Posterior cingulate gyrus (tissue), 11 donors: ENCODE measurements around the gene C11orf91.

Experiments
- DNase-seq, 10 donors: peaks; one replicate each; pipeline versions ENCODE4 v3.0.0 to v3.0.0-alpha.2; 2020 to 2021; ENCODE audit warnings: mixed read lengths in 3 of 10
- intact Hi-C: fragments of 100-400 bp; cut with DNase I; formaldehyde crosslinking; loops from one replicate; pipeline ENCODE4 v1.15.1; 2023

C11orf91 gene

GRCh38 chr11:33657757-33658156 lies 42.9 kb downstream of the C11orf91 start:
- intact Hi-C loops = no loop called here
- DNase-seq = no peak

- DNase-seq = no peak
- intact Hi-C loops = no loop called here
Observed at GRCh38 chr11:33656768-33657167, 43.9 kb downstream of the C11orf91 start.

DNA sequence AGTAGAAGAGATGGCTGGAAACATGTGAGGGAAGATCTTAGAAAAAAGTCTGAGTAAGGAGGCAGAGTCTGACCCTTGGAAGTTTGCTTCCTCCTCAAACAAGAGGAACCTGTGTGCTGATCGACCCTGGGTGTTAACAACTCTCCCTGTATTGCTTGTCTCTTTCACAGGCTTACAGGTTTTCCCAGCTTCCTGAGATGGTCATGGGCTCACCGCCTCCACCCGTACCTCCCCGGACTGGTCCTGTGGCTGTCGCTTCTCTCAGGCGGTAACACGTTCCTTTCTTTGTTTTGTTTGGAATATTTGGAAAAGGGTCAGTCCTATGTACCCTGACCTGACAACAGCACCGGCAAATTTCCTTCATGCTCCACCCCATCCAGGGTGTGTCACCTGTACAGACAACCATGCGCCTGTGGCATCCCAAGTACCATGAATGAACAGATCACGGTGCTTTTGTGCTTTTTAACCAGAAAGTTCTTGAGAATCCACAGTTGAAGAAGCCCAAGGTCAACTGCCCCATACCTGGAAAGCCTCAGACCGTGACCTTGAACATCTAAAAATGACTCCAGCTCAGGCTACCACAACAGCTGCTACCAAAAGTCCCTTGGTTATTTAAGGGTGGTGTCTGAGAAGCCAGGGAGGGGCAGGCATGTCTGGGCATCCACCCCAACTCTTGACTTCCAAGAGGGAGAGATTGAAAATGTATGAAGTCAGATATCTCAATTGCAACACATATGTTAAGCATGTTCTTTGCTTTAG lies 44.6 kb downstream of the C11orf91 start:
- intact Hi-C loops = no loop called here
- no peak for DNase-seq

- intact Hi-C loops = no loop called here
- DNase-seq = no peak
Observed at GRCh38 chr11:33654594-33654993, 46.0 kb downstream of the C11orf91 start.

- intact Hi-C loops = no loop called here
- no peak for DNase-seq
Observed at GRCh38 chr11:33652930-33653329, 47.7 kb downstream of the C11orf91 start.

DNA sequence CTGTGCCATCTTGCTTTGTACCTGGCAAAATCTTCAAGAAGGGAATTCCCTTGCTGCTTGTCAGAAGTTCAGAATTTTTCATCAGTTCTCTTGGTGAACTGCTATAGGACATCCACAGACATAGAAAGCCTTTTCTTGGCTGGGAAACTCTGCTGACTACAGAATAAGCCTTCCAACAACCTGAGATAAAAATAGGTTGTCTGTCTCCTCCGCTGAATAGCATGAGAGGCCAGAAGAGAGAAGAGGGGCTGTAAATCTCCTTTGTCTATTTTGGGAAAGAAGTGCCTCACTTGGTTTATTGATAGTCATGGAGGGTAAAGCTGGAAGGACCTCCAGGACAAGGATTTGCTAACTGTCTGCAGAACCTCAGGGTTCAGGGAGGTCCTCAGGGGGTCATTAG lies 48.2 kb downstream of the C11orf91 start:
- intact Hi-C loops = no loop called here
- DNase-seq = no peak

DNA sequence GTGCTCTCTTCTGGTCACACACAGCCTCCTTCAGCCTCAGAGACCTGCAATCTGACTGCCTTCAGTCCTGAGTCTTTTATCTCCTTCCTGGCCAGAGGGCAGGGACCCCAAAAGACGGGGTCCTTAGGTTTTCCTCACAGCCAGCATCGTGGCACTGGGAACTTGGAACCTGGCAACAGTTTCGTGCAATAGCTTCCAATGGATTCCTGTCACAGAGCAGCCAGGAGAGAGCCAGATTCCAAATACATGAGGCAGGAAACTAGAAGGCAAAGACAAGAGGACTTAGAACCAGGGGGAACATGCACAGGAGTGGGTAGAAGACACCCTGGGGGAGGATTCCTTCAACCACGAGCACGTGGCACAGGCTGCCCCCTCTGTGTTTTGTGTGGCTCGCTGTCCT lies 48.6 kb downstream of the C11orf91 start:
- intact Hi-C loops = no loop called here
- no peak for DNase-seq

DNA sequence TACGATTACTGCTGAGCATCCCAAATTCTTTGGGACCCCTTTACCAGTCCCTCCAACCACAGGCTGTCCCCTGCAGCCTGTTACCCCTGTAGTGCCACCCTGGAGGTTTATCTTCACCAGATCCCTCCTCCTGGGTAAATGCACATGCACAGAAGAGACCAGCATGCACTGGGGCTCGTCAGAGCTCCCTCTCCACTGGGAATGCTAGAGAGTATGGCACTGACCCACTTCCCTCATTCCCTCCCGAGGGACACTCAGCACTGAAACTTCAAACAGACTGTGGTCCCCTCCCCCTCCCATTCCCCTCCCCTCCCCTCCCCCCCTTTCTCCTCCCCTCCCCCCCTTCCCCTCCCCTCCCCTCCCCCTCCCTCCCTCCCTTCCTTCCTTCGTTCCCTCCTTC lies 49.1 kb downstream of the C11orf91 start:
- intact Hi-C loops = no loop called here
- no peak for DNase-seq

DNA sequence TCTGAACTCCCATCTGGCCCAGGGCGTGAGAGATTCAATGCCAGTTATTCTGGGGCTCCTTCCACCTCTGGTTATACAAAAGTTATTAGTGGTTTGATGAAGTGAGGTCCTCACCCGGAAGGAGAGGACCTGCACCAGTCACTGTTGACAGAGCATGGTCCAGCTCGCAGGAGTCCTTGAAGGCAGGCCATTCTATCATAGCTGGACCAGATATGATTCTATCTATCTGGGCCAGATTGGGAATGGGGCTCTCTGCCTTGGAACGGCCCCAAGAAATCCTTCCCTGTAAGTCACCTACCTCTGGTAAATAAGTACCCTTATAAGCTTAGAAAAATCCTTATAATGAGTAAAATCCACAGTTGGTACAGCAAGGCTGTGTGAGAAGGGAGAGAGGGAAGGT lies 50.7 kb downstream of the C11orf91 start:
- intact Hi-C loops = no loop called here
- DNase-seq = no peak
